SK-N-SH (cell line): Measurements from ENCODE around the gene SEZ6. TPM values are rescaled to one million over a fixed set of nuclear protein-coding genes. Genes with fewer than 3 reads are reported as not detected.

Experiments
- CTCF ChIA-PET: fragments of 300-600, 350-600 bp; formaldehyde crosslinking; extraction: SDS; loops from one replicate; lab custom pipeline; 2021; lab: Yijun Ruan, JAX
- POLR2A ChIA-PET: fragments of 350-600 bp; sonication (Branson Sonifier 250); formaldehyde crosslinking; extraction: SDS; loops from one replicate; lab custom pipeline; 2020; ENCODE audit warnings: antibody characterized with exemption, inconsistent platforms; lab: Yijun Ruan, JAX
- DNase-seq: peaks from one replicate; pipeline ENCODE4 v3.0.0; 2012
- H2AFZ ChIP-seq: fragments of 200-600 bp; sonication (generic); 2 replicates; pipeline ENCODE4 v1.8.1; 2016; ENCODE audit warnings: antibody characterized with exemption, mild to moderate bottlenecking, low read depth
- H3F3A ChIP-seq: fragments of 200-600 bp; sonication (generic); replicated peaks from 2 replicates; pipeline ENCODE3; 2016; ENCODE audit warnings: antibody characterized with exemption, mild to moderate bottlenecking; ENCODE audit not compliant: insufficient read depth
- H3K27ac ChIP-seq, 2 experiments: fragments of 200-500 bp in 1 of 2; fragments of 200-600 bp in 1 of 2; sonication (Bioruptor generic) in 1 of 2; sonication (generic), shearing (Covaris generic) in 1 of 2; 2 replicates each; pipeline versions ENCODE4 v1.5.1 to v1.6.1; 2014 to 2016; ENCODE audit warnings: low read depth in 2 of 2, inconsistent platforms in 1 of 2, low read length in 1 of 2, mild to moderate bottlenecking in 1 of 2, mixed read lengths in 1 of 2
- H3K27me3 ChIP-seq: fragments of 200-600 bp; sonication (generic), shearing (Covaris generic); 2 replicates; pipeline ENCODE4 v1.6.1; 2016; ENCODE audit warnings: mixed run types; ENCODE audit not compliant: insufficient read depth
- H3K36me3 ChIP-seq, 2 experiments: fragments of 200-500 bp in 1 of 2; fragments of 200-600 bp in 1 of 2; sonication (Bioruptor generic) in 1 of 2; sonication (generic) in 1 of 2; replicated peaks in 1 of 2; 2 replicates each; pipeline versions ENCODE3 to v1.5.1; 2014 to 2016; ENCODE audit warnings: low read length in 1 of 2, mild to moderate bottlenecking in 1 of 2; ENCODE audit not compliant: insufficient read depth in 2 of 2, control insufficient read depth in 1 of 2
- H3K4me1 ChIP-seq, 2 experiments: fragments of 200-500 bp in 1 of 2; fragments of 200-600 bp in 1 of 2; sonication (Bioruptor generic) in 1 of 2; sonication (generic), shearing (Covaris generic) in 1 of 2; 2 replicates each; pipeline versions ENCODE4 v1.5.1 to v1.6.1; 2014 to 2016; ENCODE audit warnings: low read depth in 1 of 2, low read length in 1 of 2, mixed run types in 1 of 2; ENCODE audit not compliant: insufficient read depth in 2 of 2, control insufficient read depth in 1 of 2
- H3K4me2 ChIP-seq: fragments of 200-600 bp; sonication (generic), shearing (Covaris generic); 2 replicates; pipeline ENCODE4 v1.6.1; 2017; ENCODE audit warnings: mixed run types
- H3K4me3 ChIP-seq, 2 experiments: fragments of 200-500 bp in 1 of 2; fragments of 200-600 bp in 1 of 2; sonication (Bioruptor generic) in 1 of 2; sonication (generic), shearing (Covaris generic) in 1 of 2; 2 replicates each; pipeline versions ENCODE4 v1.5.1 to v1.8.1; 2014 to 2016; ENCODE audit warnings: low read depth in 2 of 2, inconsistent platforms in 1 of 2, low read length in 1 of 2, mild to moderate bottlenecking in 1 of 2, mixed read lengths in 1 of 2, moderate library complexity in 1 of 2
- H3K79me2 ChIP-seq: fragments of 200-600 bp; sonication (generic); 2 replicates; pipeline ENCODE4 v1.8.1; 2017; ENCODE audit warnings: mild to moderate bottlenecking; ENCODE audit not compliant: insufficient read depth
- H3K9ac ChIP-seq: fragments of 200-600 bp; sonication (generic); 2 replicates; pipeline ENCODE4 v1.6.1; 2017; ENCODE audit warnings: mixed run types
- H3K9me2 ChIP-seq: fragments of 200-600 bp; sonication (generic); 2 replicates; pipeline ENCODE4 v1.6.1; 2017; ENCODE audit warnings: mixed run types
- H3K9me3 ChIP-seq: fragments of 200-600 bp; sonication (generic); 2 replicates; pipeline ENCODE4 v1.6.1; 2017; ENCODE audit warnings: mixed run types, mild to moderate bottlenecking, moderate library complexity
- H4K20me1 ChIP-seq: fragments of 200-600 bp; sonication (generic); 2 replicates; pipeline ENCODE4 v1.6.1; 2017; ENCODE audit warnings: mild to moderate bottlenecking, mixed run types; ENCODE audit not compliant: insufficient read depth
- EP300 ChIP-seq, 2 experiments: IDR thresholded peaks; 2 replicates each; pipeline versions ENCODE4 v1.4.0 to v1.6.1; 2012; ENCODE audit warnings: borderline replicate concordance in 1 of 2, low read depth in 1 of 2, low read length in 1 of 2
- EZH2phosphoT487 ChIP-seq: fragments of 200-600 bp; sonication (generic); IDR thresholded peaks from 2 replicates; pipeline ENCODE4 v1.6.1; 2017; ENCODE audit warnings: low read depth, mixed run types, mild to moderate bottlenecking, antibody characterized with exemption, moderate library complexity, borderline replicate concordance
- FOXJ3 ChIP-seq: sonication (generic); formaldehyde crosslinking; IDR thresholded peaks from 2 replicates; pipeline ENCODE4 v1.5.1; 2020; ENCODE audit warnings: mild to moderate bottlenecking, missing genetic modification reagents
- IRF3 ChIP-seq: fragments of 150-350 bp; IDR thresholded peaks from 2 replicates; pipeline ENCODE4 v1.6.1; 2016; ENCODE audit warnings: mild to moderate bottlenecking, low read depth, low read length
- MEF2A ChIP-seq: IDR thresholded peaks from 2 replicates; pipeline ENCODE4 v1.4.0; 2012; ENCODE audit warnings: low read depth, borderline replicate concordance
- NFIC ChIP-seq: IDR thresholded peaks from 2 replicates; pipeline ENCODE4 v1.4.0; 2012; ENCODE audit warnings: borderline replicate concordance
- PBX3 ChIP-seq: IDR thresholded peaks from 2 replicates; pipeline ENCODE4; 2012
- POLR2AphosphoS5 ChIP-seq: IDR thresholded peaks from 2 replicates; pipeline ENCODE4 v1.6.1; 2012; ENCODE audit warnings: low read depth, low read length
- RAD21 ChIP-seq: IDR thresholded peaks from 2 replicates; pipeline ENCODE4 v1.6.1; 2012; ENCODE audit warnings: mild to moderate bottlenecking, low read length
- REST ChIP-seq: IDR thresholded peaks from 2 replicates; pipeline ENCODE4 v1.6.1; 2012; ENCODE audit warnings: mild to moderate bottlenecking, low read depth, low read length, moderate library complexity
- SMC3 ChIP-seq: IDR thresholded peaks from 2 replicates; pipeline ENCODE4 v1.6.1; 2012; ENCODE audit warnings: low read depth, low read length, improper control_type of control experiment
- USF2 ChIP-seq: fragments of 150-350 bp; IDR thresholded peaks from 2 replicates; pipeline ENCODE4 v1.6.1; 2017; ENCODE audit warnings: antibody characterized with exemption, low read length, low read depth, borderline replicate concordance
- YY1 ChIP-seq: IDR thresholded peaks from 2 replicates; pipeline ENCODE4 v1.4.0; 2012; ENCODE audit warnings: low read depth, mild to moderate bottlenecking
- WGBS: methylation state at CpG from one replicate; pipeline ENCODE4 v1.1.6; 2017; ENCODE audit warnings: low lambda C conversion rate; 5-methylcytosine and 5-hydroxymethylcytosine counted together
- polyA plus RNA-seq, 3 experiments: library from polyadenylated mRNA; depleted of rRNA; stranded (reverse); fragments of >200 nt; gene quantifications; 2 replicates each; pipeline ENCODE4 v1.2.3, GENCODE V29; 2012

Gene SEZ6
- polyA plus RNA-seq, 1 of the 3 experiments (the other 2 are of a cell fraction) = 0.12 TPM

GRCh38 chr17:28956861-28957260, 49.0 kb downstream of the SEZ6 start:
- Histone ChIP-seq H3K36me3 (no peaks in the 10 kb centered on the region), H3K4me3 (no peak overlapping the region), H4K20me1 (no peaks in the 10 kb centered on the region), H3K27me3 (no peaks in the 10 kb centered on the region), H3K4me2 (no peak overlapping the region), H3K9ac (no peak overlapping the region), H2AFZ (no peak overlapping the region), H3K27ac (no peak overlapping the region), H3K79me2 (no peaks in the 10 kb centered on the region), H3K4me1 (peaks cover 8 to 12% of the 10 kb centered on the region in 2 experiments; a peak in 3 of 4 replicates), H3K9me2 (no peaks in the 10 kb centered on the region), H3K9me3 (no peaks in the 10 kb centered on the region), H3F3A (peaks cover 10% of the 10 kb centered on the region)
- TF ChIP-seq IRF3 (no peak), FOXJ3 (no peak), EZH2phosphoT487 (no peak), SMC3 (no peak), NFIC (no peak), REST (no peak), PBX3 (no peak), USF2 (no peak), YY1 (no peak), EP300 (IDR thresholded peaks at IDR 0.05; ENCODE audit: borderline replicate concordance in 1 of 2, low read depth in 1 of 2, low read length in 1 of 2) (no peak), MEF2A (no peak), POLR2AphosphoS5 (no peak), RAD21 (no peak)
- ChIA-PET POLR2A (no interaction called here), CTCF (interaction anchor here (1.5 to 15.3 kb wide), 5 partner anchors 9 to 230 kb away, joined by 4 to 947 read pairs (median 10); partner anchors contain the start of gene TLCD1)
- WGBS = 42% methylated on average over 2 of the region's 3 CpGs
- no peak for DNase-seq
